GM12872 (cell line): ENCODE data around the gene BCL2.

Source experiments
- CTCF ChIP-seq: IDR thresholded peaks from 3 replicates; pipeline ENCODE4 v1.5.1; 2011; ENCODE audit warnings: low read depth, mild to moderate bottlenecking, low read length, moderate library complexity; ENCODE audit not compliant: insufficient read depth

BCL2 gene

GRCh38 chr18:63100630-63101055 lies 218.9 kb downstream of the BCL2 start:
- no peak for TF ChIP-seq CTCF

GRCh38 chr18:63099848-63100629 lies 219.5 kb downstream of the BCL2 start:
- no peak for TF ChIP-seq CTCF

- TF ChIP-seq CTCF = no peak
Observed at GRCh38 chr18:63099091-63099840, 220.3 kb downstream of the BCL2 start.

- no peak for TF ChIP-seq CTCF
Observed at GRCh38 chr18:63098018-63098981, 221.3 kb downstream of the BCL2 start.

- TF ChIP-seq CTCF = no peak
Observed at GRCh38 chr18:63097178-63097577, 222.4 kb downstream of the BCL2 start.

GRCh38 chr18:63096327-63096874 lies 223.2 kb downstream of the BCL2 start:
- no peak for TF ChIP-seq CTCF
